ENCODE data around the gene SCAF4.
A peak's percentile ranks its signal among the peaks of the same experiment; 100 is the strongest.
"Not testable (repeated sequence)": the region's sequence is repeated elsewhere in the genome, so short reads cannot be mapped to it uniquely, and the experiment has no call there.

The SCAF4 gene, protein sequence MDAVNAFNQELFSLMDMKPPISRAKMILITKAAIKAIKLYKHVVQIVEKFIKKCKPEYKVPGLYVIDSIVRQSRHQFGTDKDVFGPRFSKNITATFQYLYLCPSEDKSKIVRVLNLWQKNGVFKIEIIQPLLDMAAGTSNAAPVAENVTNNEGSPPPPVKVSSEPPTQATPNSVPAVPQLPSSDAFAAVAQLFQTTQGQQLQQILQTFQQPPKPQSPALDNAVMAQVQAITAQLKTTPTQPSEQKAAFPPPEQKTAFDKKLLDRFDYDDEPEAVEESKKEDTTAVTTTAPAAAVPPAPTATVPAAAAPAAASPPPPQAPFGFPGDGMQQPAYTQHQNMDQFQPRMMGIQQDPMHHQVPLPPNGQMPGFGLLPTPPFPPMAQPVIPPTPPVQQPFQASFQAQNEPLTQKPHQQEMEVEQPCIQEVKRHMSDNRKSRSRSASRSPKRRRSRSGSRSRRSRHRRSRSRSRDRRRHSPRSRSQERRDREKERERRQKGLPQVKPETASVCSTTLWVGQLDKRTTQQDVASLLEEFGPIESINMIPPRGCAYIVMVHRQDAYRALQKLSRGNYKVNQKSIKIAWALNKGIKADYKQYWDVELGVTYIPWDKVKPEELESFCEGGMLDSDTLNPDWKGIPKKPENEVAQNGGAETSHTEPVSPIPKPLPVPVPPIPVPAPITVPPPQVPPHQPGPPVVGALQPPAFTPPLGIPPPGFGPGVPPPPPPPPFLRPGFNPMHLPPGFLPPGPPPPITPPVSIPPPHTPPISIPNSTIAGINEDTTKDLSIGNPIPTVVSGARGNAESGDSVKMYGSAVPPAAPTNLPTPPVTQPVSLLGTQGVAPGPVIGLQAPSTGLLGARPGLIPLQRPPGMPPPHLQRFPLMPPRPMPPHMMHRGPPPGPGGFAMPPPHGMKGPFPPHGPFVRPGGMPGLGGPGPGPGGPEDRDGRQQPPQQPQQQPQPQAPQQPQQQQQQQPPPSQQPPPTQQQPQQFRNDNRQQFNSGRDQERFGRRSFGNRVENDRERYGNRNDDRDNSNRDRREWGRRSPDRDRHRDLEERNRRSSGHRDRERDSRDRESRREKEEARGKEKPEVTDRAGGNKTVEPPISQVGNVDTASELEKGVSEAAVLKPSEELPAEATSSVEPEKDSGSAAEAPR

DNA sequence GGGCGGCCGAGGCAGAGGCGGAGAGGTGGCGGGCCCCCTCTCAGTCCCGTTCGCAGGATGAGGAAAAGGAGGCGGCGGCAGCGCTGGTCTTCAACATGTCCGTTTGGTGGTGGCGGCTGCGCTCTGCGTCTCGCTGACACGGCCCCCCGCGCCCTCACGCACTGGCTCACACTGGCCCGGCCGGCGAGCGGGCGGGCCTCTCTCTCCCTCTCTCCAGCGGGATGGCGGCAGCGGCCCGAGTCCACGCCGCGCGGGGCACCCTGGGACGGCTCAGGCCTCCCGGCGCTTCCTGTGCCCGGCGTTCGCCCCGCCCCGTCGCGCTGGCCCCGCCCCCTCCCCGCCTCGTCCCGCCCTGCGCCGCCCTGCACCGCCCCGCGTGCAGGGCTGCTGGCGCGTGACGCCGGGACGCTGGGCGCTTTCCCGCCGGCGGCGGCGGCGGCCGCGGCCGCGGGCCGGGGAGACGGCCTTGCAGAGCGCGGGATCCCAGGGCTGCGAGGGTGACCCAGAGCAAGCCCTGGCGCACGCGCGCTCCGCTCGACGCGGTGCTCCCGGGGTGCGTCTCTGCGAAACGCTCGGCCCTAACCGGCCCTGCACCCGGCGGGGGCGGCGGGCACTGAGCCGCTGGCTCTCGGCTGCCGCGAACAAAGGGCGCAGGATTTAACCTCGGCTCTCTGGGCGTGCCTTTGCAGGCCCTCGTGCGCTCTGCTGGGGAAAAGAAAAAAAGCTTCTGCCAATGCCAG lies at the start of gene SCAF4:
TSS of gene SCAF4 (minus strand) at position 262 of the 740 bp plus-strand sequence. CDS start 426 bp downstream, outside the sequence.
- DNase-seq: peak; percentile 81 to 88

DNA sequence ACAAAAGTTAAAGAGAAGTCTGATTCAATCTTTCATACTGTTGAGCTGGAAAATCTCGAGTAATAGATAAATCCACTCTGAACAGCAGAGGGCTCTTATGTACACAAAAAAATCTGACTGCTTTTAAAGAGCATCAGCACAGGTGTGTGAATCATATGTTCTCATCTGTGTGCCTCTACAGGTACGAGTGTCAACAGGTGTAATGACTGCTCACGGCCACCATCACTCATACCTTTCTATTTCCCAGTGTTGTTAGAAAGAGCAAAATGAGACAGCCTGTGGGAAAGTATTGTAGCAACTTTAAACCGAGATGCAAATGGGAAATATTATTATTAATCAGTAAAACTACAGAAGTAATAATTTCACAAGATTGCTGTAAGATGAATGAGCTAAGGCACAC lies 49.0 kb upstream of the SCAF4 start:
- DNase-seq: peak in 1 of 2 experiments; percentile 46

DNA sequence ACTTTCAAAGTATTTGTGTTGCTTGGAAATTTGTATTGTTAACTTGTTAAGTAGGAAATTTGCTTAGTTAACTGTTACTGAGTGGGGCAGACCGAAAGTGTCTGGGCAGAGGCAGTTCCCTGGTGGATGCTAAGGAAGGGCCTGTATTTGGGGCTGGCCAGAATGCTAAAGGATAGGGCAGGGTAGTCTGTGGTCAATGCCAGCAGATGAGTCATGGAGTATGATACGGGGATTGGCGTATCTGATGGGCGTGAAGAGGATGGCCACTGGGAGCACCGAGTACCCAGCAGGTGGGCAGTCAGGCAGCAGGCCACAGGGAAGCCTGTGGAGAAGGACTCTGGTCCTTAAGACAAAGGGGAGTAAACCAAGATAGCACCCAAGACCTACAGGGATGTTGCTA lies 46.6 kb upstream of the SCAF4 start:
- no peak for DNase-seq

DNA sequence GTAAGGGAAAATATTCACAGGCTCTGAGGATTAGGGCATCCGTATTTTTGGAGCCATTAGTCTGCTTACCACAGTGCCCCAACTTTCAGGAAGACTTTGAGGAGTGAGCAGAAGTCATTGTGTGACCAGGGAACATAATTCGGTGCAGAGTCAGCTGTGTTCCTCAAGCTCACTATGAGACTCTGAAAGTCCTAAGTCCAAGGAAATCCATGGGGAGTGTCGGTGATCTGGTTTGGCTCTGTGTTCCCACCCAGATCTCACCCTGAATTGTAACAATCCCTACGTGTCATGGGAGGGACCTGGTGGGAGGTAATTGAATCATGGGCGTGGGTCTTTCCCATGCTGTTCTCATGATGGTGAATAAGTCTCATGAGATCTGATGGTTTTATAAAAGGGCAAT lies 45.9 kb upstream of the SCAF4 start:
- no peak for DNase-seq

DNA sequence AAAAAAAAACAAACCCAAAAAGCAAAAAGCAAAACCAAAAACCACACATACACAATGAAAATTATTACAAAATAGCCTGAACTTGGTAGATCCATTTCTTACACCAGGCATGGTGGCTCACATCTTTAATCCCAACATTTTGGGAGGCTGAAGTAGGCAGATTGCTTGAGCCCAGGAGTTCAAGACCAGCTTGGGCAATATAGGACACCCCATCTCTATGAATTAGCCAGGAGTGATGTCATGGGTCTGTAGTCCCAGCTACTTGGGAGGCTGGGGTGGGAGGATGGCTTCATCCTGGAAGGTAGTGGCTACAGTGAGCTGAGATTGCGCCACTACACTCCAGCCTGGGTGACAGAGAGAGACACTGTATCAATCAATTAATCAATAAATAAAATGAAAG lies 42.1 kb upstream of the SCAF4 start:
- DNase-seq: no peak

DNA sequence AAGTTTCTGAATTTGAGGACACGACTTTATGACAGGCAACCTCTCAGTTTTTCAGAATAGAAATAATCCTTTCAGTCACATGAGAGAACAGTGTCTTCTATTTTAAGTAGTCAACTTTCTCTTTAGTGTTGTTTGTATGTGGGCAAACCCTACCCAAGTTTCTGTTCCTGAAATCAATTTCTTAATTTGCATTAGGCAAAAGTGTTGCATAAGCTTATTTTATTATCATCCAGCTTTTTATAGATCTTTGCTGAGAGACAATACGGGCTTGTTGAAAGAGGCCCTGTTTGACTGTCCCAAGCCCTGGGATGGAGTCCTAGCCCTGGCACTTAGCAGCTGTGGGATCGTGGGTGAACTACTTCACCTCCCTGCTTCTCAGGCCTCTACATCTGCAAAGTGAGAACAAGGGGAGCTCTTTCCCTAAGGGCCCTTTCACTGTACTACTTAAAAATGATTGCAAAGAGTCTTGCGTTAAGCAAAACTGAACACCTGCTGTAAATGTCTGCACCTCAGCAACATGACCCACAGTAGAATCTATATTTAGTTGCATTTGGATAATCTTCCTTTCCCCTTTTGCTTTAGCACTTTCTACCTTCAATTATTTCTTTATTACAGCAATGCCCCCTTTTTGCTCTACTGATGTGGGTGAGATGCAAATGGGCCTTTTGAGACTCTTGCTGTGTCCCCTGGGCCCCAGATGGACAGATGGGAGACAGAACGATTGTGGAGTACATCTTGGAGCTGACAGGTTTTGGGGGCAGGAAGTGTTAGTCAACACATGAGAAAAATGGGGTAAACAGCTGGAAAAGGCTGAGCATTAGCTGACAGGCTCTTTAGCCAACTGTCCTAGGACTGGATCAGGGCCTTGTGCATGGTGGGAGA lies 41.0 kb upstream of the SCAF4 start:
- peak; percentile 22 to 42 for DNase-seq

DNA sequence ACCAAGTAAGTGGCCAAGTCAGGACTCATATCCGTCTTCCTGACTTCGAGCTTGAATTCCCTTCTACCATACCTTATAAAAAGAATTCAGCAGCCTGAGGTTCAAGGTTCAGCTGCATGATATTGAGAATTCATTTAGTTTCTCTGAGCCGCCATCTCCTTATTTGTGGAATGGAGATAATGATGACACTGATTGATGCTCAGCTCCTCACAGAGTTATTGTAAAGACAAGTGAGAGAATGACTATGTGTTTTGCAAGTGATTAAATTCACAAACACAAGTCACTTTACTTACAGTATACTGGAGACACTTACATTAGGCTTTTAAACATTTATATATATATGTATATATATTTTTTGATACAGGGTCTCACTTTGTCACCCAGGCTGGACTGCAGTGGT lies 39.8 kb upstream of the SCAF4 start:
- no peak for DNase-seq

DNA sequence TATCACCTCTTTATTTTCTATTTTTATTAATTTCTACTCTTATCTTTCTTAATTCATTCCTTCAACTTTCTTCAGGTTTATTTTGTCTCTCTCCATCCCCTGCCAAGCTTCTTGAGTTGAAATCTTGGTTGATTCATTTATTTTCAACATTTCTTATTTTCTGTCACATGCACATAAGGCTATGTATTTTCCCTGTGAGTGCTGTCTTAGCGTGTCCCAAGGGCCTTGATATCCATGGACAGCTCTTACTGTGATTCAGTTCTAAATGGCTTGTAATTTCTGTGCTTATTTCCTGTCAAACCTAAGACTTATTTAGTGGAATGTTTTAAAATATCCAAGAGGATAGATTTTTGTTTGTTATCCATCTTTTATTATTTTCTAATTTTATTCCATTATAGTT lies 36.8 kb upstream of the SCAF4 start:
- no peak for DNase-seq

DNA sequence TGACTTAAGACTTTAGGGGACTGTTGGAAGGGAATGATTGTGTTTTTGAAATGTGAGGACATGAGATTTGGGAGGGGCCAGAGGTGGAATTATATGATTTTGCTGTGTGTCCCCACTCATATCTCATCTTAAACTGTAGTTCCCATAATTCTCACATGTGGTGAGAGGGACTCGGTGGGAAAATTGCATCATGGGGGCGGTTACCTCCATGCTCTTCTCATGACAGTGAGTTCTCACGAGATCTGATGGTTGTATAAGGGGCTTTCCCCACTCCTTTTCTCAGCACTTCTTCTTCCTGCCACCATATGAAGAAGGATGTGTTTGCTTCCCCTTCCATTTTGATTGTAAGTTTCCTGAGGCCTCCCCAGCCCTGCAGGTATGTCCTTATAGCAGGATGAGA lies 35.0 kb upstream of the SCAF4 start:
- DNase-seq: no peak

DNA sequence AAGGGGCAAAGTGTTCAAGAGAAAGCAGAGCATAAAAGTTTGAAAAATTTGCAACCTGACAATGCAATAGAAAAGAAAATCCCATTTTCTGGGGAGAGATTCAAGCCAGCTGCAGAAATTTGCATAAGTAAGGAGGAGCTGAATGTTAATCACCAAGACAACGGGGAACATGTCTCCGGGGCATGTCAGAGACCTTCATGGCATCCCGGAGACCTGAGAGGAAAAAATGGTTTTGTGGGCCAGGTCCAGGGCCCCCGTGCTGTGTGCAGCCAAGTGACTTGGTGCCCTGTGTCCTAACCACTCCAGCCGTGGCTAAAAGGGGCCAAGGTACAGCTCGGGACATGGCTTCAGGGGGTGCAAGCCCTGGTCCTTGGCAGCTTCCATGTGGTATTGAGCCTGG lies 33.9 kb upstream of the SCAF4 start:
- DNase-seq: not testable (repeated sequence)

DNA sequence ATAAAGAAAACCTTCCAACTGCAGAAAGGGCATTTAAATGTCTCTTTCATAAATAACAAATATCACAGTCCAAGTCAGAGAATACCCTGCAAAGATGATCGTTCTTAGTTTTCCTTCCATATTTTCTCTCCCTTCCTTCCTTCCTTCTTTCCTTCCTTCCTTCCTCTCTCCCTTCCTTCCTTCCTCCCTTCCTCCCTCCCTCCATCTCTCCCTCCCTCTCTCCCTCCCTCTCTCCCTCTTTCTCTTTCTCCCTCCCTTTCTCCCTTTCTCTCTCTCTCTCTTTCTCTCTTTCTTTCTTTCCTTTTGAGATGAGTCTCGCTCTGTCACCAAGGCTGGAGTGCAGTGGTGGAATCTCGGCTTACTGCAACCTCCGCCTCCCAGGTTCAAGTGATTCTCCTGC lies 29.0 kb upstream of the SCAF4 start:
- DNase-seq: no peak

DNA sequence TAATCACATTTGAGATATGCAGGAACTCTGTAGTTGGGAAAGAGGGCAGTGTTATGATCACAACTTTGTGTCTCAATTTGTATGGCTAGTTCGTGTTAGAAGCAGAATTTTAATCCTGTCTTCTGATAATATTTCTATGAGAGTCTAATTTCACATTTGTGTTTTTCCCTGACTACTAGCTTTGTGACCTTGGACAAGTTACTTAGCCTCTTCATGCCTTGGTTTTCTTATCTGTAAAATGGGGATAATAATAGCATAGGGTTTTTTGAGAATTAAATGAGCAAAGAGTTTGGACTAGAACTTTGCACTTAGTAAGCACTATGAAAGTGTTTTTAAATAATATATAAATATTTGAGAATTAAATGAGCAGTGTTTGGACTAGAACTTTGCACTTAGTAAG lies 24.9 kb upstream of the SCAF4 start:
- DNase-seq: no peak

DNA sequence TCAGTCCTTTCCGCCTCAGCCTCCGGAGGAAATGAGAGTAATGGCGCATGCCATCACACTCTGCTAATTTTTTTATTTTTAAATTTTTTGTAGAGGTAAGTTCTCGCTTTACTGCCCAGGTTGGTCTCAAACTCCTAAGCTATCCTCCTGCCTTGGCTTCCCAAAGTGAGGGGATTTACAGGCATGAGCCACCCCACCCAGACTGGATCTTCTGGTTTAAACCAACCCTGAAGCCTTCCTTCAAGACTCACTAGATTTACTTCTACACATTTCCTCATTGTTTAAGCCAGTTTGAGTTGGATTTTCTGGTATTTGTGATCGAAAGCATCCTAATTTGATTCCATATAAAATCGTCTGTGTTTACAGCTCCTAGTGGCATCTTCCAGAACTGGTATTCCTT lies 23.1 kb upstream of the SCAF4 start:
- no peak for DNase-seq

DNA sequence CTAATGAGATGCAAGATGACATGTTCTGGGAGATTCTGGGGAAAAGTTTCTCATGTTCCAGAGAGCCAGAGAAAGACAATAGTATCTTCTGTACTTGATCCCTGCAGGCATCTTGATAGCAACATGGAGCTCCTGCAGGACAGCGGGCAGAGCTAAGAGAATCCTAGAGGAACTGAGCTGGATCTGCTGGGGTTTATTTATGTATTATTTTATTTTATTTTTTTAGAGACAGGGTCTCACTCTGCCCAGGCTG lies 22.7 kb upstream of the SCAF4 start:
- DNase-seq: no peak

DNA sequence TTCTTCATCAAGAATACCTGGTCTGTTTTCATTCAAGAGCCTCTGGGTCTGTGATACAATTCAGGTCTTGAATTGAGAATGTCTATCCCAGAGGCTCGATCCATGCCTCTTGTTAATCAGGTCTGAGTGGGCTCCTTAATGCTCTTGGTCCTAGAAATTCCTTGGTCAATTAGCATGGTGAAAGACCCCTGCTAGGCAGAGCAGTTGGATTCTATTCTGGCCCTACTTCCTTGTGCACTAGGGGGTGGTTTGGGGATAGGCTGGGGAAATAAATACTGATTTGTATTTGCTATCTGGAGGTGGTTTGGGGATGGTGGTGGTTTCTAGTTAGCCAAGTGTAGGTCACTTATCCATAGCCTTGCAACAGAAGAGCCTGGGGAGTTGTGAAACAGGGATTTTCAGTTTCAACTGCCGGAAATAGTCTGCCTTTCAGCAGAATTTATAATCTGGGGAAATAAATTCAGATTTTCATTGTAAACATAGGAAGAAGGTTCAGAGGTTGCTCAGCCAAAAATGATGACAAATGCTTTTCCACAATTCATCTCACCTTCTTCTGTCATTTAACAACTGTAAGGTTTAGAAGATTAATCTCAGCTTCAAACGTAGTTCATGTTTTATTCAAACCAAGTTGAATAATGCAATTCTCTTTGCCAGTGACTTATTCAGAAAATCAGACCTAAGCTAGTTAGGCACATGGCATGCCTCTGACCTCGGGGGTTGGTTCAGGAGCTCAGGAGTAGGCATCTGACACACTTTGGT lies 22.2 kb upstream of the SCAF4 start:
- no peak for DNase-seq

DNA sequence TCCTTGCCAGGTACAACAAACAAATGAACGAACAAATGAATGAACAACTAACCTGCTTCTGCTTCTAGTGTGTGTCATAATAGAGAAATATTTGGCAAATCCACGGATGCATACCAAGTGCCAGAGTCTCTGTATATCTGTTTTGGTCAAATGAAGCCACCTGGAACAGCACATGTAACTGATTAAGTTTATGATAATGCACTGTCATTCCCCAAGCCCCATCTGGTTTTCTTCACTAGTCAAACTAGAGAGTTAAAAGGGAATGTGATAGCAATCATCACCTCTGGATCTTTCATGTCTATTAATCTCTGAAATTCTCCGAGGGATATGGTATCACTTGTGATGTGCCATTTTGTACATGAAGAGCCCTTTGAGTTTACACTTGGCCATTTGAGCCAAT lies 21.0 kb upstream of the SCAF4 start:
- DNase-seq: peak in 1 of 2 experiments; percentile 46

DNA sequence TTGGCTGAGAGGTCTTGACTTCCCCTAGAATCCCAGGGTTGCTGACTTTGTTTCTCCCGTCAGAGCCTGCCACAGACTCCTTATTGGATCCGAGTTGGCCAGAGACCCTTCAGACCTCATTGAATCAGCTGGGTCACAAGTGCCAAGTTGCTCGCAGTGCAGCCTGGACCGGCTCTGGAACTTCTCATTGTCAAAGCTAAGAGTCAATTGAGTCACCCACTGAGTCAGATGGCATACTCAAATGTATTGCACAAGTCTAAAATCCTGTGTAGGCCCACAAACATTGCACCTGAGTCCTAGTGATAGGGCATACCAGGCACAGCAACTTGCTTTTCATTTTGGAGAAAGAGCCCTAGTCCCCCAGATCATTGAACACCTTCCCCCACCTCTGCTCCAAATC lies 20.4 kb upstream of the SCAF4 start:
- no peak for DNase-seq

DNA sequence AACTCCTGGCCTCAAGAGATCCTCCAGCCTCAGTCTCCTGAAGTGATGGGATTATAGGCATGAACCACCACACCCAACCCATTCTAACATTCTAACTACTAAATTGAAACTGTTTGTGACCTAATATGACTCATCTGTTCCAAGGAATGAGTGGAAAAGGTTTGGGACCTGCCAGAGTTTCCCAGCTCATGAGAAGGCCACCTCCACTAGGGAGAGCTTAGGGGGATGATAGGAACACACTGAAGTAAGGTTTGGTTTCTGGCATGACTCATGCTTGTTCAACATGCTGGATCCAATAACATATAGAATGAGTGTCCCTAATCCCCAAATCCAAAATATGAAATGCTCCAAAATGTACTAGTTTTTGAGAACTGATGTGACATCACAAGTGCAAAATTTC lies 18.9 kb upstream of the SCAF4 start:
- no peak for DNase-seq

DNA sequence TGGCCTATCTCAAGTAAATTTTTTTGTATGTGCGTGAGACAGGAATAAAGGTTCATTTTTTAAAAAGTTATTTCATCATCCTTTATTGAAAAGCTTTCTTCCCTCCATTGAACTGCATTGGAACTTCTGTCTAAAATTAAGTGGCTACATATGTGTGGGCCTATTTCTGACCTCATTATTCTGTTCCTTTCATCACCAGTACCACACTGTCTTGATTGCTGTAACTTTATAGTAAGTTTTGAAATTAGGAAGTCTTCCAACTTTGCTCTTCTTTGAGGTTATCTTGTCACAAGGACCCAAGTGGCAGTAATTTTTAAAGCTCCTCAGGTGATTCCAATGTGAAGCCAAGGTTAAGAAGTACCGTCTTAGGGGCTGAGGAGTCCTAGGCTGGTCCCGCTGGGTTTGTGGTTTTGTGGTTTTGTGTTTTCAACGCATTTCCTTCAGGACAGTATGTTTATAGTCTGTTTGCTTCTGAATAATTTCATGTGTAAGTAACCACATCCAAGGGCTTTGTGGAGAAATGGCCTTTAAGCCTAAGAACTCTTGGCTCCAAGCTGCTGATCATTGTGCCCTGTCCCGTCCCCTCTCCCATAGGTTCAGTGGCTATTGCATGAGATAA lies 12.4 kb upstream of the SCAF4 start:
- no peak for DNase-seq

DNA sequence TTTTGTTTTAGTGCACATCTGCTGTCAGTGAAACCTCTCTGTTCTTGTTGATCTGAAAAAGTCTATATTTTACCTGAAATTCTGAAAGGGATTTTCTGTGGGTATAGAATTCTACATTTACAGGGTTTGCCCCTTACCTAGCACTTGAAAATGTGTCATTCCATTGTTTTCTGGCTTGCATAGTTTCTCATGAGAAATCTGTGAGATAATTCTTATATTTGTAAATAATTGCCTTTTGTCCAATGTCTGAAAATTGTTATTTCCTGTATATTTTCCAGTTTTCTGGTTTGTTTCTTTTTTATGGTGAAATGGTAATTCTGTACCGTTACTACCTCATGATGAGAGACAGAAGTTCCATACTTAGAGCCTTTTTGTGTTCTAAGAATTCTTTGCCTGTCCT lies 11.8 kb upstream of the SCAF4 start:
- no peak for DNase-seq

DNA sequence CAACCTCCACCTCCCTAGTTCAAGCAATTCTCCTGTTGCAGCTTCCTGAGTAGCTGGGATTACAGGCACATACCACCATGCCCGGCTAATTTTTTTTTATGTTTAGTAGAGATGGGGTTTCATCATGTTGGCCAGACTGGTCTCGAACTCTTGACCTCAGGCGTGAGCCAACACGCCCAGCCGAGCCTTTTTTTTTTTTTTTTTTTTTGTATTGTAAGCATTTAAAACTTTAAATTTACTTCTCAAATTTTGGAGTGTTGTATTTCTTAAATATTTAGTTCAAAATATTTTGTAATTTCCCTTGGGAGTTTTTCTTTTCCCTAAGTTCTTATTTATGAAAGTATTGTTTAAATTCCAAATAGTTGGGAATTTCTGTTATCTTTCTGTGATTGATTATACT lies 9.2 kb upstream of the SCAF4 start:
- no peak for DNase-seq

All from NCI-H524 (cell line).